ENCODE data around the gene CLDN18.

GRCh38 chr3:137962251-137962650 is 47.7 kb upstream of the CLDN18 start:
- no peak for TF ChIP-seq CTCF (IDR thresholded peaks at IDR 0.05)
- TF ChIP-seq NFE2L1 (CRISPR knock-in tag; IDR thresholded peaks at IDR 0.05), result no peak
- TF ChIP-seq CREB1 (CRISPR knock-in tag; IDR thresholded peaks at IDR 0.05), result no peak
